ENCODE results near the gene BCL7B. TPM values are rescaled to one million over a fixed set of nuclear protein-coding genes. Genes with fewer than 3 reads are reported as not detected.

The BCL7B gene
- total and polyA plus RNA-seq, 2 of the 13 experiments (the other 11 are each of a cell fraction or from before 2014, with no cell fraction given), result 24.3 to 38.2 TPM

GRCh38 chr7:73557108-73557396 lies 438 bp downstream of the BCL7B start (continued):
- peak; percentile 59; the same call in 1 of the 2 replicates for TF ChIP-seq ARID4A (CRISPR knock-in tag; IDR thresholded peaks at IDR 0.05; ENCODE audit: borderline replicate concordance)
- no peak for TF ChIP-seq ZBTB1 (CRISPR knock-in tag; IDR thresholded peaks at IDR 0.05; ENCODE audit: borderline replicate concordance)
- peak; percentile 67; the same call in 1 of the 2 replicates for TF ChIP-seq ETV5 (CRISPR knock-in tag; IDR thresholded peaks at IDR 0.05; ENCODE audit: borderline replicate concordance)
- TF ChIP-seq ZBTB14 (CRISPR knock-in tag; IDR thresholded peaks at IDR 0.05), result peak; percentile 60
- TF ChIP-seq PAX8 (CRISPR knock-in tag; IDR thresholded peaks at IDR 0.05; ENCODE audit: borderline replicate concordance), result 0 out of 2 replicates have a peak, but pooled peaks have one; percentile 3
- TF ChIP-seq ZNF792 (CRISPR knock-in tag; IDR thresholded peaks at IDR 0.05), result peak; percentile 43; the same call in 1 of the 2 replicates
- TF ChIP-seq THAP11 (CRISPR knock-in tag; IDR thresholded peaks at IDR 0.05), result peak; percentile 66
- TF ChIP-seq RXRA (CRISPR knock-in tag; IDR thresholded peaks at IDR 0.05), result 0 out of 2 replicates have a peak, but pooled peaks have one; percentile 36
- peak; percentile 69 for TF ChIP-seq NFYB (CRISPR knock-in tag; IDR thresholded peaks at IDR 0.05)
- no peak for TF ChIP-seq SRSF9 (IDR thresholded peaks at IDR 0.05; ENCODE audit: borderline replicate concordance, insufficient read depth, low read depth, low read length, poor library complexity, severe bottlenecking)
- TF ChIP-seq POLR2AphosphoS5 (IDR thresholded peaks at IDR 0.05; ENCODE audit: low read depth, low read length), result no peak
- peak; percentile 8; the same call in 1 of the 2 replicates for TF ChIP-seq ZNF674 (CRISPR knock-in tag; IDR thresholded peaks at IDR 0.05; ENCODE audit: low read depth)
- 0 out of 2 replicates have a peak, but pooled peaks have one; percentile 22 for TF ChIP-seq HOMEZ (CRISPR knock-in tag; IDR thresholded peaks at IDR 0.05; ENCODE audit: low read depth)
- no peak; the same call in 1 of the 2 replicates for TF ChIP-seq ATF3 (CRISPR knock-in tag; IDR thresholded peaks at IDR 0.05)
- TF ChIP-seq HDAC6 (IDR thresholded peaks at IDR 0.05; ENCODE audit: low read depth, low read length), result no peak
